ENCODE data around the gene NCF2.
A peak's percentile ranks its signal among the peaks of the same experiment; 100 is the strongest.

The NCF2 gene

GRCh38 chr1:183569801-183570200 is 20.5 kb downstream of the NCF2 start:
- H3K27me3 ChIP-seq, result no peaks in the 10 kb centered on the region
- no peak for TF ChIP-seq CTCF (IDR thresholded peaks at IDR 0.05)
- peak overlapping the region; percentile 100 for H3K27ac ChIP-seq
- peak overlapping the region in 1 of 2 experiments; percentile 59 for H3K4me3 ChIP-seq (ENCODE audit: low read depth in 1 of 2, low read length in 1 of 2)
- H3K9me3 ChIP-seq, result peaks cover 20% of the 10 kb centered on the region
- peaks cover 68 to 88% of the 10 kb centered on the region in 2 experiments for H3K4me1 ChIP-seq (ENCODE audit: control insufficient read depth in 1 of 2, insufficient read depth in 1 of 2, low read depth in 1 of 2, low read length in 1 of 2)
- peaks cover 100% of the 10 kb centered on the region for H3K36me3 ChIP-seq

DNA sequence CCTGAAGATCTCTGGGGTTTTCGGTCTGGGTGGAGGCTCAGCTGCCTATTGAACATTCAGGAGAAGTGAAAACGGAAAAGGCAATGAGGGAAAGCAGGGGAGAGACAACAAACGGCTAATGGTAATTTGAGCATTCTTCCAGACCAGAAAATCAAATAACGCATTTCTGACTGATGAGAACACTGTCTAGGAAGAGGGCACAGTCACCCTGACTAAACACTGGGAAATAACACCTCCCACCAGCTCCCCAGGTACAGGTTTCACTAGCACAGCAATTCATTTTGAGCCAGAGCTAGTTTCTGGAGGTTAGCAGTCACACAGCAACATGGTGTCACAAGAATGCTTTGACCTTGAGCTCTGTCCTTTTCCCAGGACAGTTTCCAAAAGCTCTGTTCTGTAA is 21.1 kb downstream of the NCF2 start:
- Histone ChIP-seq H3K4me1 (ENCODE audit: control insufficient read depth in 1 of 2, insufficient read depth in 1 of 2, low read depth in 1 of 2, low read length in 1 of 2) (peaks cover 70 to 82% of the 10 kb centered on the region in 2 experiments), H3K36me3 (peaks cover 100% of the 10 kb centered on the region), H3K9me3 (peaks cover 16% of the 10 kb centered on the region), H3K27ac (peak overlapping the region; percentile 100), H3K27me3 (no peaks in the 10 kb centered on the region), H3K4me3 (ENCODE audit: low read depth in 1 of 2, low read length in 1 of 2) (peak overlapping the region; percentile 46 to 59)
- no peak for TF ChIP-seq CTCF (IDR thresholded peaks at IDR 0.05)

DNA sequence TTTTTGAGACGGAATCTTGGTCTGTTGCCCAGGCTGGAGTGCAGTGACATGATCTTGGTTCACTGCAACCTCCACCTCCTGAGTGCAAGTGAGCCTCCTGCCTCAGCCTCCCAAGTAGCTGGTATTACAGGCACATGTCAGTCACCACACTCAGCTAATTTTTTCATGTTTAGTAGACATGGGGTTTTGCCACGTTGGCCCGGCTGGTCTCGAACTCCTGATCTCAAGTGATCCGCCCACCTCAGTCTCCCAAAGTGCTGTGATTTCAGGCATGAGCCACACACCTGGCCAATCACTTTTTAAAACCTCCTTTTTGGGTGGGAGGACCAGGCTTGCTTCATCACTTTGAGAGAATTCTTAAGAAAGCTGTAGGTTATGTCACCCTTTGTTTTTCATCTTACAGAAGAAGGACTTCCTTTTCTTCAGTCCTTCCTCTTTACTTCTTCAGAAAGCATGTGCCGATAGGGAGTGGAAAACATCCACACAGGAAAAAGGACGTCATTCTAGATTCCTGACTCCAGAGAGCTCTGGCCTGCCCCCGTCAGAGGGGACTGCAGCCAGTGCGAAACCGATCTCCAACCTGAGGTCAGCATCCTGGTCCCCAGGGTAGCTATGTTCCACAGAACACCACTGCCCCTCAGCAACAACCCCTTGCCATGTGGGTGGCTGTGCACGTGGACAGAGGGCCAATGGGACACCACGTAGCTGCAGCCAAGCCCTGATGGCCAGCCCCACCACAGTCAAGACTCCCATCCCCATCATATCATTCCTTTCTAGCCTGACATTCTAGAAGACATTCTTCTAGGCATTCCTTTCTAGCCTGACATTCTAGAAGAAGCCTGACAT is 21.9 kb downstream of the NCF2 start:
- peak overlapping the region; percentile 100 for H3K27ac ChIP-seq
- peaks cover 70 to 76% of the 10 kb centered on the region in 2 experiments for H3K4me1 ChIP-seq (ENCODE audit: control insufficient read depth in 1 of 2, insufficient read depth in 1 of 2, low read depth in 1 of 2, low read length in 1 of 2)
- peaks cover 100% of the 10 kb centered on the region for H3K36me3 ChIP-seq

GRCh38 chr1:183567584-183567983 is 22.7 kb downstream of the NCF2 start:
- Histone ChIP-seq H3K27ac (peak overlapping the region; percentile 100), H3K4me3 (ENCODE audit: low read depth in 1 of 2, low read length in 1 of 2) (peak overlapping the region; percentile 46 to 59), H3K4me1 (ENCODE audit: control insufficient read depth in 1 of 2, insufficient read depth in 1 of 2, low read depth in 1 of 2, low read length in 1 of 2) (peaks cover 68 to 70% of the 10 kb centered on the region in 2 experiments), H3K27me3 (no peaks in the 10 kb centered on the region), H3K36me3 (peaks cover 100% of the 10 kb centered on the region), H3K9me3 (peaks cover 9% of the 10 kb centered on the region)
- TF ChIP-seq CTCF (IDR thresholded peaks at IDR 0.05), result peak; percentile 32

More for the DNA sequence above, 21.9 kb downstream of the NCF2 start:
- Histone ChIP-seq H3K9me3 (peaks cover 9% of the 10 kb centered on the region), H3K4me3 (ENCODE audit: low read depth in 1 of 2, low read length in 1 of 2) (peak overlapping the region; percentile 46 to 59), H3K27me3 (no peaks in the 10 kb centered on the region)
- no peak for TF ChIP-seq CTCF (IDR thresholded peaks at IDR 0.05)

DNA sequence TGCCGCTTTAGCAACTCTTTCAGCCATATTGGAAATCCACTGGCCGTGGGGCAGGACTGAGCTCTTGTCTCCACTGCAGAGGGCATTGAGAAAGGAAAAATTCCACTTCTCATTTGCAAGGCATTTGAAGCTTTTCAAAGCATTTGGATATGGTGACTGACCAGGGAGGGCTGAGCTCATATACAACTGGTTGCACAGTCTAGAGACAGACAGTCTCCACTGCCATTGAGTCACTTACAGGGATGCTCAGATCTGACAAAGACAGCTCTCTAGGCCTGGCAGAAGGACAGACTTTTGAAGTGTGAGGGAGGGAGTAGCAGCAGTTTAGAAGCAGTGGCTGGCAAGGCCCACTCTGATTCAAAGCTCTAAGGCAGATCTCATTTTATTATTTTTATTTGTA is 24.2 kb downstream of the NCF2 start:
- Histone ChIP-seq H3K36me3 (peaks cover 100% of the 10 kb centered on the region), H3K27me3 (no peaks in the 10 kb centered on the region), H3K4me1 (ENCODE audit: control insufficient read depth in 1 of 2, insufficient read depth in 1 of 2, low read depth in 1 of 2, low read length in 1 of 2) (peaks cover 61 to 62% of the 10 kb centered on the region in 2 experiments), H3K4me3 (ENCODE audit: low read depth in 1 of 2, low read length in 1 of 2) (peak overlapping the region in 1 of 2 experiments; percentile 59), H3K27ac (peak overlapping the region; percentile 100), H3K9me3 (peaks cover 9% of the 10 kb centered on the region)
- TF ChIP-seq CTCF (IDR thresholded peaks at IDR 0.05), result no peak
